ENCODE measurements around the gene ZSWIM6.
A peak's percentile ranks its signal among the peaks of the same experiment; 100 is the strongest.

Gene ZSWIM6

DNA sequence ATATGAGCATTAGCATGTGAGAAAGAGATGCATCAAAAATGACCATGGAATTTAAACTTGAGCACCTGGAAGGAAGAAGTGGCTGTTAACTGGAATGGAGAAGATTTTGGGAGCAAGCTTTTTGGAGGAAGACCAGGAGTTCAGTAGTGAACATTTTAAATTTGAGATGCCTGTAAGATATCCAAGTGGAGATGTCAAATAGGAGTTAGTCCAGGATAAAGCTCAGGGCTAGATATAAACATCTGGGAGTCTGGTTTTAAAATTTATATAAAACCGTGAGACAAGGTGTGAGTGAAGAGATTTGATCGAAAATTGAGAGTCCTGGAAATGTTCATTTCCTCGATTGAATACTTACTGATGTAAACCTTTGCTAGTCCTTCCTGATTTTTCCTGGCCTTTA lies 217.5 kb downstream of the ZSWIM6 start:
- no peak for DNase-seq (ENCODE audit: low read depth)

DNA sequence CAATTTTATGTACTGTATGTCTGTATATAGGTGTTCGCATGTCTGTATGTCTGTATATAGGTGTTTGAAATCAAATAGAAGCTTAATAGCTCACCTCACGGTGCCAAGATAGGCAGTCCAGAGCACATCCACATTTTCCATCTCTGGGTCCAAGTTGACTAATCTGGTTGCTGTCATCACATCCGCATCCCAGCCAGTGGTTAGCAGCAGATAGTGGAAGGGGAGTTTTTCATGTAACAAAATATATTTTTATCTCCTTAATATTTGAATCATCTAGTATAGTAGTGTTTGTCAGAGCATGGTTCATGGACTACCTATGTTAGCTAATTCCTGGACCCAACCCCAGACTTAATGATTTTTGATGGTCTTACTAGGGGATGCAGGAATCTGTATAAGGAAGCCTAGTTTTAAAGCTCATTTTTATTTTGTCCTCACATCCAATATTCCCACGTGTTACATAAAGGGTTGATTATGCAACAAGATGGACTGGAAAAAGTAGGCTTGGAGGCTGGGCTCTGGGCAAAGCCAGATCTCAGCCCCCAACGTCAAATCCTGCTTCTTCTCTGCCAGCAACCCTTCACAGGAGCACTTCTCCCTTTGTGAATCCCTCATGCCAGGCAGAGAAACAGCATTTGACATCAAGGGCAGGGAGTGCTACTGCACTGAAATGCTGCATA lies 219.7 kb downstream of the ZSWIM6 start:
- no peak for DNase-seq (ENCODE audit: low read depth)

DNA sequence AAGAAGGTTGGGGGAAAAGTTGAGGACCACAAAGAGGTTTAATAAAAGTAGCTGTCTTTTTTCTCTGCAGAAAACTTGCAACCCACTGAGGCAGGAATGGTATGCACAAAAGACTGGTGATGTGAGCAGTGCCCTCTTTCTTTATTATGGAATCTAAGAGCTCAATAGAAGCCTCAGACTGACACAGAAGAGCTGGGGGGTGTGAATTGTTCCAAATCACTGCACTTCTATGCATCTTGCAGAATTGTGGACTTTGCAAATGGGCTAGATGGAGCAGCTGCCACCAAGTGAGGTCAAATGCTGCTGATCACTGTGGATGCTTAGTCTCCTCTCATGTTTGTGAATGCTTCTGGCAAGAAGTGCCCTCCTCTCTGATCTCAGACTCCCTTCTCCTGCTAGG lies 227.1 kb downstream of the ZSWIM6 start:
- DNase-seq (ENCODE audit: low read depth), result no peak

DNA sequence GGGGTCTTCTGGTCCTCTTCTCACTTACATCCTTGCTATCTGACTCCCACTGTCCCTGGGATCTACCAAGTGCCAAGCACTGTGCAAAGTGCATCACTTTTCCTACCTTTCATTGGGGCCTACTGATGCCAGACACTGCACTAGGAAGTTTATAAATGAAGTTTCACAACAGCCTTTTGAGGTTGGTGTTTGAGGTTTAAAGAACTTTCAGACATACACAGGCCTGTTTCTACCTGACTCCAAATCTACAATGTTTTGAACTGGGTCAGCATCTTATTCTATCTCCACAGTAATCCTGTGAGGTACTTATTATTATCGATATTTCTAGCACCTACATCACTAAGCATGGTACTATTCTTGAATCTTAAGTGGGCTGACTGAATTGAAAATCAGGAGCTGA lies 227.7 kb downstream of the ZSWIM6 start:
- no peak for DNase-seq (ENCODE audit: low read depth)

DNA sequence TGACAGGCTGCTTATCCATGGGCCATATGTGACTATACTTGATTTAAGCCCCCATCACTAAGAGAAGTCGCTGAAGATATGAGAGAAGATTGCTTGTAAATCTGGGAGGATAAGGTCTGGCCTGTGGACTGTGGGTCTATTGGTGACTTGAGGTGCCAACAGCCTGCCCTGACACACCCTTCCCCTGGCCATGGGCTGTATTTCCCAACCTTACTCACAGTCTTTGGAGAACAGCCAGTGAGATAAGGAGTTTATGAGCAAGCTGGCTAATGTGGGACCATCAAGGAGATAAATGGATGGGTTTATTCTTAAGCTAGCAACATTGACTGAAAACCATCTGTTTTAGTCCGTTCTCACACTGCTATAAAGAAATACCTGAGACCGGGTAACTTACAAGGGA lies 231.3 kb downstream of the ZSWIM6 start:
- no peak for DNase-seq (ENCODE audit: low read depth)

DNA sequence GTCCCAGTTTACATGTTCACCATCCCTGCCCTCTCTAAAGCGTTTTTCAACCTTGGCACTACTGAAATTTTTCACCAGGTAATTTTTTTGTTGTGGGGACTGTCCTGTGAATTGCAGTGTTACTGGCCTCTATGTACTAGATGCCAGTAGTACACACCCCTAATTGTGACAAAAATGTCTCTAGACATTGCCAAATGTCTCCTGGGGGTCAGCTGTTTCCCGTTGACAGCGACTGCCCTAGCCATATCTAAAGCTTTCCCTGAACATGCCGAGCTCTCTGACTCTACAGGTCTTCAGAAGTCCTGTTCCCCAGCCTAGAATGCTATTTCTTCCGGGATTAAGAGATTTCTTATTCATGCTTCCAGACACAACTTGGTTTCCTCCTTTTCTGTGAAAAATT lies 235.3 kb downstream of the ZSWIM6 start:
- no peak for DNase-seq (ENCODE audit: low read depth)

DNA sequence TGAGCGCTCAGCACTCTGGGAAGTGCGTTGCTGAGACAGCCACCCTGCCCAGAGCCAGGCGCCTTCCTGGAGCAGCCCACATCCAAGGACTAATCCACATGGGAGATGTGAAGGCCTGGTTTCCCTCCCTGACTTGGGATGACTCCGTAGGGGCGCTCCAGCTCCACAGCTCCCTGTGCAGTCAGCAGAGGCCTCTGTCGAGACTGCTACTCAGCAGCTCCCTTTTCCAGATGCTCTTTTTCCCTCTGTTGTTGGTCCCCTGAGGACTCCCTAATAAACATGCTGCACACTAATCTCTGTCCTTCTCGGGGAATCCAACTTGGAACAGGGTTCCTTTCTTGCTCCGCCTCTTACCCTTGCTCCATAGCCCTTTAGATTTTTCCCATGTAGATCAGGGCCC lies 237.3 kb downstream of the ZSWIM6 start:
- DNase-seq (ENCODE audit: low read depth), result no peak

DNA sequence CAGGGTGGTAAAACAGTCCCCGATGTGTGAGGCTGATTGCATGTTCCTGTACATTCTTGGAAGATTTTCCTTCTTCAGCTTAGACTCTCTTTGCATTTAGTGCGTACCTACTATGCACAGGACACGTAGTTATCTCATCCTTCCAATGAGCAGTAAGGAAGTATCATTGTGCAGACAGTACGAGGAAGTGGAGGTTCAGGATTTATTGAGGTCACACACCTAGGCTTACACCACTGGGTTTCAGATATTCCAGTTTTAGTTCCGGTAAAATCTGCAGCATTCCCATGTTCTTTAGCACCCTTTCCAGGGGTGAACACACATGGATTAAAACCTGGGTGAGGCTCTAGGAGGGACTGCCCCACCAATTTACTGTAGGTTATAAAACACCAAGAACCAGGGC lies 238.7 kb downstream of the ZSWIM6 start:
- DNase-seq (ENCODE audit: low read depth), result no peak

DNA sequence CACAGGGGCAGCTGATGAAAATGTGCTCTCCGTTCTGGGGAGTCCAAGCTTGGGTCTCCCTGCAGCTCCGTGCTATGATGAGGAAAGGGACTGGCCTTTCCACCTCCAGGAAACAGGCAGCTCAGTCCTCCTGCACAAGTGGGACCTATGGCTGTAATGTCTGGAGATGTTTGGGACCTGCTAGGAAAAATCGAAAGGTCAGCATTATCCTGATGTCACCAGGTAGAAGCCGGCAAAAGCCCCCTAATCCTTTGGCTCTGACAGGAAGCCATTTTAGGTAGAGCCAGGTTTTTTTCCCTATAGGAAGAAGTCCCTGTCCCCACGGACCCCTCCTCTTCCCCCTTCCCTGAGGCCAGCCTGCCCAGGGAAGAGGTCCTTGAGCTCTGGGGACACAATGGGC lies 240.9 kb downstream of the ZSWIM6 start:
- no peak for DNase-seq (ENCODE audit: low read depth)

DNA sequence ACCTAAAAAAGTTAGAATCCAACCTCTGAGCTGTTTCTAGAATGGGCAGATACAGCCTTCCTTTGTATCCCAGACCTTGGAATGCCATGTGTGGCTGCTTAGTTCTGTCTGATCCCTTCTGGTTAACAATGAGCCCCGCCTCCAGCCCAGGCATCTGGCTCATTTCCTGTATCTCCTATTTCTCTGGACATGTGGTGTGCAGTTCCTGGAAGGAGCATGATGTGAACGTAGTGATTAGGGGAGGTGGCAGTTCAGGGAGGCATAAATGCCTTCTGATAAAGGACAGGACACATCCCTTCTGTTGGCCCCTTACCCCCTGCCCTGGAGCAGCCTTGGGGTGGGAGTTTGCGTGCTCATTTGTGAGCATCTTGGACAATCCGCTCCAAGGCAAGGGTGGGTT lies 243.0 kb downstream of the ZSWIM6 start:
- DNase-seq (ENCODE audit: low read depth), result peak; percentile 65

DNA sequence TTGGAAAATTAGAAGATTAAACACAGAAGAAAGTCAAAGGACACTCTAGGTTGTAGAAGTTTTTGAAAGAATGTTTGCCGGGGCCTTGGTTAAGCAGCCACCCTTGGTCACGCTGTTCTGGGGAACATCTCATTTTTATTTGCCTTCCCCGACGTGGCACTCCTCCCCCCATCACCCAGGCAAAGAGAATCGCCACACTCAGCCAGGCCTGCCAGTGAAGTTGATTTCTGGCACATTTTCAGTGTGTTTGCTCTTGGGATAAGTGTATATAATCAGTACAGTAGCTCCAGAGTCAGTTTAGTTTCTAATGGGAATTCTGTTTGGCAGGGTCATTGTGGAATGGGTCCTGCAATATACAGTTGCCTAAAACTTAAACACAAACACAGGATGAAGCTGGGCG lies 243.5 kb downstream of the ZSWIM6 start:
- no peak for DNase-seq (ENCODE audit: low read depth)

DNA sequence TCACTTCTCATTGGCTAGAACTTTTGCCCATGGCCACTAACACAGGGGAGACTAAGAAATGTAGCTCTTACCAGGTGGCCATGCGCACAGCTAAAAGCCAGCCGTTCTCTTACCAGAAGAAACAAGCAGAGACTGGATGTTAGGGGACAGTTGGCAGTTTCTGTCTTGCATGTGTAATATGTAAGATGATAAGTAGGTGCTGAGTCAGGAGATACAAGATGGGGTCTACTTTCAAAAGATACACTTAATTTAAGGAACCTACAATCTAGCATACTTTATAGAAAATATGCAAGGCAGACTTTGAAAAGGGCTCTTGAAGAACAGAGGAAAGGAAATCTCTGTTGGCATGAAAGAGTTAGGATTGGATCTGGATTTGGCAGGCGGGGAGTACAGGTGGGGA lies 244.5 kb downstream of the ZSWIM6 start:
- DNase-seq (ENCODE audit: low read depth), result no peak

DNA sequence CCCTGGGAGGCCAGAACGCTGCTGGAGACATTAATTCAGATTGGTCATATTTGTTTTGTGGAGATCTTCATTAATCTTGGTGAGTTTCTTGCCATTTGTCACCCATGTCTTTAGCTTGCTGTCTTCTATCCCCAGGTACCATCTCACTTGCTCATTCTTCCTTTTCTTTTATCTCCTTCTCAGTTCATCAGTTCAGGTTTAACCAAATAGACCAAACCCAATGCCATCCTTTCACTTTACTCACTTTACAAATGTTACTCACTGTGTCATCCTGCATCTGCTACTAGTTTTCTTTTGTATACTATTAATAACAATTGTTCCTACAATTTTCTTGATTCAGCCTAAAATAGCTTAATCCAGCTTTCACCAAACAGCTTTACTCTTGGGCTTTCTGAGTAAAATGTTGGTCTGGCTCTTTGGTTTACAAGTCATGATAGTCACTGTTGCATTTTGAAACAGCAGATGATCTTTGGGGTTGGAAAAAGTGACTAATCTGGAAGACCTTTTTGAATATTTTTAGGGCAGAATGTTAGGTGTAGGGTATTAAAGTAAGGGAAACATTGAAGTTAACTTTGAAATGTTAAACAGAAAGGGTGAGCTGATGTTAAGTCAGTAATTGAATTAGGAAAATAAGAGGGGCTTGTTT lies 246.9 kb downstream of the ZSWIM6 start:
- no peak for DNase-seq (ENCODE audit: low read depth)

DNA sequence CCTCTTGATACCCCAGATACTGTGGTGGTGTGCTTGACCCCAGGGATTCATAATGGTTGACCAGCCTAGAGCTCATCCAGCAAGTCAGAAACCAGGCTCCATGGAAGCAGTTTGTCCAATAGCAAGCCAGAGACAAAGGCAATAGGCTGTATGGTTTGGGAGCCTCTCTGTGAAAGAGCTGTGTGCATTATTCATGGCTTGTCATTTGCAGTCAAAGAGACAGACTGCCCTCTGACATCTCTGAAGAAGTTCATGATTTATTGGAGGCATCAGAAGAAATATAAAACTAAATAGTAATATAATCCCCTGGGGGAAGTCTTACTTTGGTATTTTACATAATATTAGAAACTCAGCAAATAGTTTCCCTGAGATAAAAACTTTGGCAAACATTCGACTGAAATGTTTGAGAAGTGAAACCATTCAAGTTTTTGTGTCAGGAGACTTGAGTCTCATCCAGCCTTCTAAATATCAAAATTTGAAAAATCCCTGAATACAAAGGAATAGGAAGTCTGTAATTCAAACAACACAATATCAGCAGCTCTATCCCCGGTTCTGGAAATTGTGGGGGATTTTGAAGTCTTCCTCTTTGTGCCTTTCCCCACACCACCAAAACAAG lies 250.3 kb downstream of the ZSWIM6 start:
- DNase-seq (ENCODE audit: low read depth), result no peak

DNA sequence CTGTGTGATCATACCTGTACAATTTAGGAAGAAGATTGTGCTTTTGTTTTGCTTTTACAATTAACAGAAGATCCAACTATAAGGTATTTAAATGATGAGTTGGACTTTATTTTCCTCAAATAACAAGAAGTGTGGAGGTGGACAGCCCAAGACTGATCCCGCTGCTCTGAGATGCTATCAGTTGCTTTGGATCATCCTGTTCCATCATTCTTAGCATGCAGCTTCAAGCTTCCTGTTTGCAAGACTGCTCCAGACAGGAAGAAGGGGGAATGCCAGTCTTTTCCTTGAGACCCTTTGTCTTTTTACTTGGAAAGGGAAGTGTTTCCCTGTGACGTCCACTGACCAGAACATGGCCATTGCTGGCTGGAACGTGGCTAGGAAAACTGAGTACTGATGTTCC lies 250.8 kb downstream of the ZSWIM6 start:
- no peak for DNase-seq (ENCODE audit: low read depth)

DNA sequence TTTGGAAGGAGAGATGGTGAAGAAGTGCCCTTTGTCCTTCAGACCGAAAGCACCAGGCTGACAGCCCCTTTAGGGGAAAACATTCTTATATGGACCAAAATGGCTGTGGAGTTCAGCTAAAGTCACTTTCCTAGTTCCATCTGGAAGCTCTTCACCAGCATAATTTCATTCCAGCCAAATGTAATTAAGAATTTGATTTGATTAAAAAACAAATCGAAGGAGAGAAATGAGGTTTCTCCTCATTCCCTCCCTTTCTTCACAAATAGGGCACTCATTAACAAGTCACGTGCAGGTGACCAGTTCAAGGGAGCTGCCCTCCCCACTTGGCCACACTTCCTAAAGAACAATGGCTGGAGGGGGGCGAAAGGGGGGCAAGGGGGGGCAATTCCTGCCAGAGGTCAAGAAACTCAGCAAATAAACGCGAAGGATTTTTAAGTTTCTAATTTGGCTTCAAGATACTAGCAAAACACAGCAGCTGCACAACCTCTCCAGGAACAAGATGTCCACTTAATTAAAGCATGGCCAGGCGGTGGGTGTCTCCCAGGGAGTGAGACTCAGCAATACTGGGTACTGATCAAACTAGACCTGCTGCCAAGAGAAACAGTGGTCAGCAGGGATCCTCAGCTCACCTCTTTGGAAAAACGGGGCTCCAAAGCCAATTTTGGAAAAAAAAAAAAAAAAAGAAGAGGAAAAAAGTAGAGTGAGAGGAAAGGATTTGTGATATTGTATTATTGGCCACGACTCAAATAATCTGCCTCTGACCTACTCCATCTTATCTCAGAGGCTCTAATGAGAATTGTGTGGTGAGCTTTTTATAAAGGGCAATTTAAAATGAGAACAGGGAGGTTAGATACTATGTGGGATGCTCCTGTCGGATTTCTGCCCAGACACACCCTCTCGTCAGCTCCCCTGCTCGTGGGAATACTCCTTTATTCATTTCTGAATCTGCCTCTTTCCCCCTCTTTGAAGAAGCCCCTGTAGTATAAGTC lies 254.3 kb downstream of the ZSWIM6 start:
- no peak for DNase-seq (ENCODE audit: low read depth)

DNA sequence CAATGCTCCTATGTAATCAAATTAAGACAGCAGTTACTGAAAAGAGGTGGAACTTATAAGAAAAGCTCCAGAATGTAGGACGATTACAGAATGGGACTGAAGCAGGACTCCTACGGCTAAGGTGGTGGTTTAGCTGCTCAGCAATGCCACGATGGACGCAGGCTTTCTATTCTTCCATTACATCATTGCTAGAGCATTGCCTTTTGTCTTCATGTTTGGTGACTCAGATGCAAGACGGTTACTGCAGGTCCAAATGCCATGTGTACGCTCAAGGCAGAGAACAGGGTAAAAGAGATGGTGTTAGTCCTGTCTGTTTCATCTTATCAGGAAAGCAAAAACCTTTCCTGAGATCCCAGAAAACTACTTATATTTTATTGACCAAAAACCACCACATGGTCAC lies 255.1 kb downstream of the ZSWIM6 start:
- DNase-seq (ENCODE audit: low read depth), result peak; percentile 42

DNA sequence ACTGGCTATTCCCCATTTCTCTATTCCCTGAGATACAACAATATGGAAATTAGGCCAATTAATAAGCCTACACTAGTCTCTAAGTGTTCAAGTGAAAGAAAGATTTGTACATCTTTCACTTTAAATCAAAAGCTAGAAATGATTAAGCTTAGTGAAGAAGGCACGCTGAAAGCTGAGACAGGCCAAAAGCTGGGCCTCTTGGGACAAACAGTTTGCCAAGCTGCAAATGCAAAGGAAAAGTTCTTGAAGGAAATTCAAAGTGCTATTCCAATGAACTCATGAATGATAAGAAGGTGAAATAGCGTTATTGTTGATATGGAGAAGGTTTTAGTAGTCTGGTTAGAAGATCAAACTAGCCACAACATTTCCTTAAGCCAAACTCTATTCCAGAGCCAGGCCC lies 256.2 kb downstream of the ZSWIM6 start:
- no peak for DNase-seq (ENCODE audit: low read depth)

DNA sequence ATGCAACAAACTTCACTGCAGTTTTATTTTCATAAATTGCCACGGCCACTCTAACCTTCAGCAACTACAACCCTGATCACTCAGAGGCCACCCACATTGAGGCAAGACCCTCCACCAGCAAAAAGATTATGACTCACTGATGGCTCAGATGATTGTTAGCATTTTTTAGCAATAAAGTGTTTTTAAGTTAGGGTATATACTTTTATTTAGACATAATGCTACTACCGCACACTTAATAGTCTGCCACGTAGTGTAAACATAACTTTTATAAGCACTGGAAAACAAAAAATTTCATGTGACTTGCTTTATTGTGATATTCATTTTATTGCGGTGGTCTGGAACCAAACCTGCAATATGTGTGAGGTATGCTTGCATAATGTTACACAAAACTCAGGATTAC lies 257.9 kb downstream of the ZSWIM6 start:
- no peak for DNase-seq (ENCODE audit: low read depth)

DNA sequence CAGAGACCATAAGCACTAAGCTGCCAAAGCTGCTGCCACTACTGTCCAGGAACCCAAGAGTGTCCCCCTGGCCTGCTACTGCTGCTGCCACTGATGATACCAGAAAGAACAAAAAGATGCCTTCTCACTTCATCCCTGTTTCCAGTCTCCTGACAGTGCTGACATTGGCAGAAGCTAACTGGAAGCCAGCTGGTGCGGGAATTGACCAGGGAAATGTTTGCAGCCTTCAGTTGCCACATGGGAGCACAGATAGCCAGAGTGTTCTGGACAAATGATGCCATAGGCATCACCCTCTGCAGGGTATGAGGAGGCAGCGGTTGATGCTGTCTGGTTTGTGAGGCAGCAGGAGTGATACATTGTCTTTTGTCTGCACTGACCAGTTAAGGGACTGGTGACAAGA lies 258.4 kb downstream of the ZSWIM6 start:
- no peak for DNase-seq (ENCODE audit: low read depth)

DNA sequence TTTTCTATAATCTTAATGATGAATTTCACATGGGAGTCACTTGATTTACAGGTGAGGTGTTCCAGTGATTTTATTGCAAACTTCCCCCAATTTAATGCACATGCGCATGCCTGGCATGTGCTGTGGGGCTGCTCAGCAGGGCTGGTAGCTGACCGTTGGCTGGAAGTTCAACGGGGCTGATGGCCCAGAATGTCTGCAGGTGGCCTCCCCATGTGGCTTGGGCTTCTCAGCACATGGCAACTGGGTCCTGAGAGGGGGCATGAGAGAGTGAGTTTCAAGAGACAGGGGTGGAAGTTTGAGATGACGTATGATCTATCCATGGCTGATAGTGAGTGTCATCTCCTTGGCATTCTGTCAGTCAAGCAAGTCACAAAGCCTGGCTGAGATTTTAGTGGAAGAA lies 259.8 kb downstream of the ZSWIM6 start:
- no peak for DNase-seq (ENCODE audit: low read depth)

DNA sequence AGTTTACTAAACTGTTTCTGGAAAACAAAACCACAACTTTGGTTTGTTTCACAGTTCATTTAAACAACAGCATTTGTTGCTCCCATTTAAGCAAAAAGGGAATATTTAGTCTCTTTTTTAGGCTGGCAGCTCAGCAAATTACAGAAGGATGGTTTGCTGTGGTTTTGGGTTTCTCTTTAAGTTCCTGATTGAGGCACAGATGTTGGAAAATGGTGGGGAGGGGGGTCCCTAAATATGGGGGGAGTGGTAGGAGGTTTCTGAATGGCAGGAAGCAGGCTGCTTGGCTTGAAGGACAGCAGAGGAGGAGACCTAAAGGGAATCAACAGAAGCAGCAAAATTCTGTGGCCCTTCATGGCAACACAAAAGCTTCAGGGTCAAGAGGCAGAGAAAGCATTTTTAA lies 263.4 kb downstream of the ZSWIM6 start:
- no peak for DNase-seq (ENCODE audit: low read depth)

Data from non-pigmented ciliary epithelial cell (primary cell).